Endothelial cell of umbilical vein (primary cell): ENCODE measurements around the gene PCED1B. TPM values are rescaled to one million over a fixed set of nuclear protein-coding genes. Genes with fewer than 3 reads are reported as not detected.

Experiments
- BruUV-seq: library from RNA; stranded (reverse); fragments of 400-500 nt; replicated peaks from 2 replicates; lab custom pipeline; 2021; lab: Mats Ljungman, UMichigan
- CTCF ChIA-PET: fragments of 300-600, 350-600 bp; sonication (Branson Sonifier 250); formaldehyde crosslinking; loops from one replicate; lab custom pipeline; 2021; ENCODE audit warnings: antibody characterized with exemption, inconsistent platforms; lab: Charles Lee
- POLR2A ChIA-PET: fragments of 300-600, 350-600 bp; sonication (Branson Sonifier 250); formaldehyde crosslinking; loops from one replicate; lab custom pipeline; 2021; ENCODE audit warnings: antibody characterized with exemption, inconsistent platforms; lab: Charles Lee
- DNase-seq: peaks from one replicate; pipeline ENCODE4 v3.0.0-alpha.2; 2011; ENCODE audit warnings: low read depth, low spot score
- FAIRE-seq: peaks from 2 replicates; lab custom pipeline; 2011; peaks lifted over from hg19 to GRCh38; lab: Jason Lieb, UNC
- H2AFZ ChIP-seq: 2 replicates; pipeline ENCODE4 v1.6.0; 2012; ENCODE audit warnings: low read depth, low read length, control low read depth, inconsistent platforms
- H3K27ac ChIP-seq: 2 replicates; pipeline ENCODE4 v1.5.1; 2011; ENCODE audit warnings: low read depth, mild to moderate bottlenecking, control low read depth, low read length, moderate library complexity; ENCODE audit not compliant: insufficient read depth
- H3K27me3 ChIP-seq, 2 experiments: 2 replicates each; pipeline versions ENCODE4 v1.6.0 to v1.6.1; 2011; ENCODE audit warnings: low read length in 2 of 2, mixed read lengths in 1 of 2; ENCODE audit not compliant: control insufficient read depth in 2 of 2, insufficient read depth in 2 of 2
- H3K36me3 ChIP-seq, 2 experiments: 2 replicates in 1 of 2; 3 replicates in 1 of 2; pipeline ENCODE4 v1.5.1; 2011; ENCODE audit warnings: low read length in 2 of 2, mild to moderate bottlenecking in 1 of 2, moderate library complexity in 1 of 2; ENCODE audit not compliant: control insufficient read depth in 2 of 2, insufficient read depth in 2 of 2; ENCODE audit errors: extremely low read depth in 1 of 2
- H3K4me1 ChIP-seq: 3 replicates; pipeline ENCODE4 v1.5.1; 2011; ENCODE audit warnings: mild to moderate bottlenecking, low read length; ENCODE audit not compliant: control insufficient read depth, insufficient read depth; ENCODE audit errors: extremely low read depth
- H3K4me2 ChIP-seq: 2 replicates; pipeline ENCODE4 v1.6.1; 2011; ENCODE audit warnings: low read length, control low read depth, mixed read lengths; ENCODE audit not compliant: insufficient read depth
- H3K4me3 ChIP-seq, 3 experiments: fragments of 200-600 bp in 1 of 3; sonication (generic), shearing (Covaris generic) in 1 of 3; replicated peaks in 1 of 3; 2 replicates each; pipeline ENCODE4 v1.5.1; 2011 to 2016; ENCODE audit warnings: control low read depth in 3 of 3, low read length in 3 of 3, mild to moderate bottlenecking in 2 of 3, inconsistent platforms in 1 of 3, low read depth in 1 of 3, moderate library complexity in 1 of 3; ENCODE audit not compliant: insufficient read depth in 1 of 3
- H3K79me2 ChIP-seq: 2 replicates; pipeline ENCODE4 v1.6.0; 2012; ENCODE audit warnings: low read length, inconsistent platforms; ENCODE audit not compliant: control insufficient read depth, insufficient read depth
- H3K9ac ChIP-seq: replicated peaks from 2 replicates; pipeline ENCODE3; 2011; ENCODE audit warnings: low read length, control low read depth; ENCODE audit not compliant: insufficient read depth; ENCODE audit errors: extremely low read depth
- H3K9me1 ChIP-seq: replicated peaks from 3 replicates; pipeline ENCODE4 v1.6.0; 2011; ENCODE audit warnings: mild to moderate bottlenecking, low read length; ENCODE audit not compliant: control insufficient read depth, insufficient read depth; ENCODE audit errors: extremely low read depth
- H3K9me3 ChIP-seq: replicated peaks from 2 replicates; pipeline ENCODE4 v1.5.1; 2012; ENCODE audit warnings: low read length, inconsistent platforms; ENCODE audit not compliant: control insufficient read depth, insufficient read depth
- H4K20me1 ChIP-seq: replicated peaks from 2 replicates; pipeline ENCODE3; 2011; ENCODE audit warnings: mild to moderate bottlenecking, low read length; ENCODE audit not compliant: control insufficient read depth, insufficient read depth; ENCODE audit errors: extremely low read depth
- CTCF ChIP-seq, 2 donors: IDR thresholded peaks; 1 replicate in 1 of 2; 2 replicates in 1 of 2; pipeline ENCODE4 v1.5.1; 2011; ENCODE audit warnings: low read length in 2 of 2, mild to moderate bottlenecking in 2 of 2, moderate library complexity in 2 of 2, control low read depth in 1 of 2, inconsistent platforms in 1 of 2, low read depth in 1 of 2; ENCODE audit not compliant: insufficient read depth in 1 of 2; ENCODE audit errors: extremely low read depth in 1 of 2
- EZH2 ChIP-seq: IDR thresholded peaks from 2 replicates; pipeline ENCODE4 v1.6.1; 2012; ENCODE audit warnings: borderline replicate concordance, low read depth, mild to moderate bottlenecking, moderate library complexity, low read length, inconsistent platforms; ENCODE audit not compliant: severe bottlenecking
- FOS ChIP-seq: IDR thresholded peaks from 2 replicates; pipeline ENCODE4 v1.6.1; 2011; ENCODE audit warnings: mild to moderate bottlenecking, low read length, moderate library complexity, borderline replicate concordance; ENCODE audit not compliant: insufficient read depth
- GATA2 ChIP-seq: IDR thresholded peaks from 2 replicates; pipeline ENCODE4 v1.7.0; 2011; ENCODE audit warnings: low read depth, mild to moderate bottlenecking, moderate library complexity, mixed read lengths, low read length; ENCODE audit not compliant: insufficient read length, insufficient read depth
- JUN ChIP-seq: IDR thresholded peaks from 2 replicates; pipeline ENCODE4 v1.6.1; 2011; ENCODE audit warnings: borderline replicate concordance, low read depth; ENCODE audit not compliant: insufficient read length, insufficient read depth
- MAX ChIP-seq: IDR thresholded peaks from 2 replicates; pipeline ENCODE4 v1.6.1; 2011; ENCODE audit not compliant: insufficient read depth, insufficient read length
- MYC ChIP-seq: IDR thresholded peaks from one replicate; pipeline ENCODE4 v1.6.1; 2011; ENCODE audit warnings: mild to moderate bottlenecking, low read depth, low read length
- POLR2A ChIP-seq: IDR thresholded peaks from 2 replicates; pipeline ENCODE4 v1.6.1; 2012; ENCODE audit warnings: low read depth, mild to moderate bottlenecking, control low read depth, low read length
- POLR2AphosphoS5 ChIP-seq: IDR thresholded peaks from 2 replicates; pipeline ENCODE4 v1.6.1; 2012; ENCODE audit warnings: low read depth, mild to moderate bottlenecking, control low read depth, low read length, moderate library complexity; ENCODE audit not compliant: insufficient read depth
- dilution Hi-C: fragments of 300-500 bp; cut with MboI; formaldehyde crosslinking; loops from one replicate; pipeline ENCODE4 v1.15.0; 2019; ENCODE audit warnings: low sequenced_read_pairs; ENCODE audit not compliant: extremely low pct_ligation_motif_present
- intact Hi-C: fragments of 100-400 bp; cut with micrococcal nuclease; formaldehyde crosslinking; loops from one replicate; pipeline ENCODE4 v1.10.0; 2022
- polyA plus RNA-seq, 4 experiments: library from polyadenylated mRNA; depleted of rRNA in 3 of 4; stranded (reverse) in 3 of 4; unstranded in 1 of 4; fragments of >200 nt; gene quantifications; 2 replicates each; pipeline versions ENCODE4 v1.2.1 to v1.2.3, GENCODE V29; 2011 to 2012; ENCODE audit warnings: missing spikeins in 1 of 4
- total RNA-seq: library from RNA; stranded (reverse); gene quantifications from 2 replicates; pipeline ENCODE4 v1.2.3, GENCODE V29; 2021

Gene PCED1B
- total and polyA plus RNA-seq, 2 donors (not counting 3 experiments of a cell fraction or from before 2014, with no cell fraction given): 1.7 to 2.6 TPM

- Histone ChIP-seq H2AFZ (no peak overlapping the region), H3K4me3 (no peak overlapping the region), H3K27ac (no peak overlapping the region), H3K27me3 (no peaks in the 10 kb centered on the region), H3K9ac (no peak overlapping the region), H3K4me2 (no peak overlapping the region), H3K9me1 (no peaks in the 10 kb centered on the region), H3K36me3 (no peaks in the 10 kb centered on the region), H3K9me3 (no peaks in the 10 kb centered on the region), H3K79me2 (no peaks in the 10 kb centered on the region), H4K20me1 (no peaks in the 10 kb centered on the region), H3K4me1 (no peaks in the 10 kb centered on the region)
- no TSS peak for BruUV-seq
- ChIA-PET POLR2A (no interaction called here), CTCF (interaction anchor here (1.0 to 1.2 kb wide), 2 partner anchors 12 to 171 kb away, joined by 4 to 6 read pairs; no protein-coding TSS in a partner anchor)
- dilution Hi-C loops (no loop called here), intact Hi-C loops (no loop called here)
- TF ChIP-seq MAX: no peak
- FAIRE-seq (no peak), DNase-seq (no peak)
These were observed 146.8 kb downstream of the PCED1B start for GRCh38 chr12:47226199-47226598.

GRCh38 chr12:47228802-47229201 is 149.4 kb downstream of the PCED1B start:
- no peak overlapping the region for H3K27ac ChIP-seq
- no peaks in the 10 kb centered on the region for H3K9me1 ChIP-seq
- CTCF ChIA-PET: interaction anchor here (1.3 to 1.6 kb wide), 2 partner anchors 9 to 13 kb away, joined by 3 to 4 read pairs; no protein-coding TSS in a partner anchor
- H3K27me3 ChIP-seq: no peaks in the 10 kb centered on the region
- FAIRE-seq: no peak
- no peak overlapping the region for H3K4me3 ChIP-seq
- H3K4me2 ChIP-seq: no peak overlapping the region
- H3K79me2 ChIP-seq: no peaks in the 10 kb centered on the region
- intact Hi-C loops (no loop called here), dilution Hi-C loops (no loop called here)
- no peak for TF ChIP-seq CTCF (IDR thresholded peaks at IDR 0.05; ENCODE audit: extremely low read depth in 1 of 2, insufficient read depth in 1 of 2, low read depth in 1 of 2, low read length in 2 of 2)
- no peak for TF ChIP-seq POLR2A
- TF ChIP-seq POLR2AphosphoS5: no peak
- TF ChIP-seq MYC: no peak
- no peak for TF ChIP-seq FOS
- TF ChIP-seq GATA2: no peak
- TF ChIP-seq MAX: no peak
- TF ChIP-seq JUN: no peak
- no peak for TF ChIP-seq EZH2
- no peak overlapping the region for H3K9ac ChIP-seq
- H3K36me3 ChIP-seq: no peaks in the 10 kb centered on the region
- H3K9me3 ChIP-seq: no peaks in the 10 kb centered on the region
- no peak for DNase-seq
- no peaks in the 10 kb centered on the region for H4K20me1 ChIP-seq
- H3K4me1 ChIP-seq: no peaks in the 10 kb centered on the region
- BruUV-seq: no TSS peak
- POLR2A ChIA-PET: no interaction called here
- no peak overlapping the region for H2AFZ ChIP-seq
